GM18507 (cell line): ENCODE measurements around the gene KDELR1.
"Not testable (repeated sequence)": the region's sequence is repeated elsewhere in the genome, so short reads cannot be mapped to it uniquely, and the experiment has no call there.

Experiments
- DNase-seq: peaks from one replicate; pipeline ENCODE4 v3.0.0; 2011; ENCODE audit warnings: low read depth; ENCODE audit not compliant: insufficient read length; ENCODE audit errors: extremely low spot score
- FAIRE-seq: peaks from 2 replicates; lab custom pipeline; 2011; peaks lifted over from hg19 to GRCh38; lab: Jason Lieb, UNC

The KDELR1 gene

GRCh38 chr19:48398375-48399235 lies 7.3 kb upstream of the KDELR1 start:
- FAIRE-seq (peak; percentile 94), DNase-seq (peak; percentile 80)

GRCh38 chr19:48398102-48398374 lies 6.7 kb upstream of the KDELR1 start:
- FAIRE-seq = no peak

GRCh38 chr19:48397263-48398101 lies 6.1 kb upstream of the KDELR1 start:
- DNase-seq (no peak), FAIRE-seq (no peak)

More at GRCh38 chr19:48398102-48398374, 6.7 kb upstream of the KDELR1 start:
- no peak for DNase-seq

GRCh38 chr19:48396824-48397176 lies 5.4 kb upstream of the KDELR1 start:
- FAIRE-seq = no peak

GRCh38 chr19:48396016-48396823 lies 4.9 kb upstream of the KDELR1 start:
- no peak for DNase-seq
- no peak for FAIRE-seq

More at GRCh38 chr19:48396824-48397176, 5.4 kb upstream of the KDELR1 start:
- DNase-seq = no peak

- no peak for DNase-seq
- FAIRE-seq = no peak
Observed at GRCh38 chr19:48395499-48395898, 4.1 kb upstream of the KDELR1 start.

- FAIRE-seq = no peak
- DNase-seq = no peak
Observed at GRCh38 chr19:48395170-48395455, 3.8 kb upstream of the KDELR1 start.

- FAIRE-seq (no peak), DNase-seq (no peak)
Observed at GRCh38 chr19:48394331-48395169, 3.2 kb upstream of the KDELR1 start.

- no peak for DNase-seq
- no peak for FAIRE-seq
Observed at GRCh38 chr19:48393559-48394330, 2.4 kb upstream of the KDELR1 start, which contains the start of gene GRIN2D. TSS of gene GRIN2D (plus strand) at chr19:48393668. CDS start at chr19:48398393, 4,725 bp downstream.

- DNase-seq (no peak), FAIRE-seq (no peak)
Observed at GRCh38 chr19:48392860-48393558, 1.7 kb upstream of the KDELR1 start.

GRCh38 chr19:48392006-48392344 lies 624 bp upstream of the KDELR1 start:
- not testable (repeated sequence) for DNase-seq, FAIRE-seq

GRCh38 chr19:48390188-48391099 lies 907 bp downstream of the KDELR1 start:
- no peak for DNase-seq
- FAIRE-seq = peak; percentile 66

- FAIRE-seq (no peak), DNase-seq (no peak)
Observed at GRCh38 chr19:48386981-48387380, 4.4 kb downstream of the KDELR1 start.

- no peak for DNase-seq
- FAIRE-seq = no peak
Observed at GRCh38 chr19:48385461-48386087, 5.8 kb downstream of the KDELR1 start.

- FAIRE-seq (no peak), DNase-seq (no peak)
Observed at GRCh38 chr19:48382286-48382685, 9.1 kb downstream of the KDELR1 start.

- FAIRE-seq (no peak), DNase-seq (no peak)
Observed at GRCh38 chr19:48381178-48381950, 10.0 kb downstream of the KDELR1 start.
